ENCODE measurements around the gene MYO10. TPM values are rescaled to one million over a fixed set of nuclear protein-coding genes. Genes with fewer than 3 reads are reported as not detected.
A peak's percentile ranks its signal among the peaks of the same experiment; 100 is the strongest.

The MYO10 gene
- total and polyA plus RNA-seq, 2 of the 8 experiments (the other 6 are each of a cell fraction or from before 2014, with no cell fraction given), result 21.5 to 107 TPM

GRCh38 chr5:16784843-16785791, 151.0 kb downstream of the MYO10 start:
- H4K20me1 ChIP-seq (replicated peaks in 1 of 2; ENCODE audit: control insufficient read depth in 1 of 2, insufficient read depth in 2 of 2, low read length in 2 of 2), result no peaks in the 10 kb centered on the region
- H2BK20ac ChIP-seq (ENCODE audit: low read length), result no peak overlapping the region
- H4K91ac ChIP-seq (replicated peaks; ENCODE audit: insufficient read length, low read length), result no peak overlapping the region
- no peak overlapping the region for H2BK120ac ChIP-seq (replicated peaks; ENCODE audit: low read depth, low read length)
- H3K36me3 ChIP-seq (ENCODE audit: control insufficient read depth in 2 of 4, insufficient read depth in 4 of 4, low read length in 3 of 4), result no peaks in the 10 kb centered on the region; a peak in 1 of 8 replicates
- WGBS, 2 experiments (ENCODE audit: extremely low coverage in 1 of 2, insufficient coverage in 1 of 2, insufficient read length in 1 of 2, insufficient replicate concordance in 2 of 2, low coverage in 1 of 2, low lambda C conversion rate in 2 of 2, missing lambda C conversion rate in 1 of 2), result 82% methylated on average over 26 of the region's 26 CpGs; no CpG with 5 or more reads in 1 of the 2 experiments
- H3K4ac ChIP-seq (replicated peaks; ENCODE audit: insufficient read length, low read depth, low read length), result no peak overlapping the region
- H3K4me3 ChIP-seq (ENCODE audit: extremely low read depth in 1 of 4, insufficient read depth in 2 of 4, low read depth in 3 of 4, low read length in 4 of 4), result no peak overlapping the region
- H3K14ac ChIP-seq (ENCODE audit: insufficient read length), result no peak overlapping the region
- H3K23ac ChIP-seq (ENCODE audit: insufficient read length), result no peak overlapping the region
- no peak overlapping the region for H2BK15ac ChIP-seq (ENCODE audit: low read length)
- no peak overlapping the region for H3K18ac ChIP-seq (ENCODE audit: extremely low read depth, low read length)
- no peak overlapping the region for H2AFZ ChIP-seq (ENCODE audit: low read length)
- H2BK12ac ChIP-seq (ENCODE audit: low read depth, low read length), result no peak overlapping the region
- FAIRE-seq (no peak), DNase-seq (ENCODE audit: low read depth in 1 of 2, low spot score in 2 of 2) (no peak)
- no peak overlapping the region for H4K8ac ChIP-seq (ENCODE audit: extremely low read depth, insufficient read depth, low read length)
- peak overlapping the region; percentile 68; the same call in 1 of the 2 replicates for H2BK5ac ChIP-seq (ENCODE audit: low read depth, low read length)
- H3K4me1 ChIP-seq (replicated peaks in 1 of 4; ENCODE audit: control insufficient read depth in 3 of 4, insufficient read depth in 4 of 4, low read length in 3 of 4), result no peaks in the 10 kb centered on the region
- ChIA-PET CTCF (ENCODE audit: partially characterized antibody) (interaction anchor here (0.7 to 5.9 kb wide), 5 partner anchors 43 to 1409 kb away, joined by 3 to 34 read pairs (median 4); no protein-coding TSS in a partner anchor), POLR2A (ENCODE audit: partially characterized antibody) (no interaction called here)
- H3K9me3 ChIP-seq (ENCODE audit: insufficient read depth in 2 of 2, low read depth in 1 of 2, low read length in 1 of 2), result no peaks in the 10 kb centered on the region
- H2AK5ac ChIP-seq (ENCODE audit: low read depth, low read length), result no peak overlapping the region
- H3K79me1 ChIP-seq (ENCODE audit: low read depth, low read length), result peaks cover 2% of the 10 kb centered on the region; the same call in 1 of the 2 replicates
- H3K9ac ChIP-seq (replicated peaks in 1 of 4; ENCODE audit: extremely low read depth in 1 of 4, low read depth in 3 of 4, low read length in 3 of 4), result no peak overlapping the region
- H3K27ac ChIP-seq (ENCODE audit: low read depth, low read length), result no peak overlapping the region
- H3K23me2 ChIP-seq (ENCODE audit: low read depth, low read length), result no peaks in the 10 kb centered on the region
- TF ChIP-seq TCF12 (IDR thresholded peaks at IDR 0.05; ENCODE audit: low read depth, low read length) (no peak), PHF8 (conservative IDR thresholded peaks at IDR 0.05; ENCODE audit: low read depth, low read length) (no peak)
- no peak overlapping the region for H3K4me2 ChIP-seq (ENCODE audit: insufficient read depth in 1 of 2, low read depth in 2 of 2, low read length in 2 of 2)
- H3K79me2 ChIP-seq (ENCODE audit: control insufficient read depth in 1 of 2, insufficient read depth in 2 of 2, low read length in 2 of 2), result peaks cover 0 to 7% of the 10 kb centered on the region in 2 experiments; a peak in 1 of 4 replicates
- no peak overlapping the region for H3K56ac ChIP-seq (replicated peaks; ENCODE audit: insufficient read length, low read depth, low read length)
- H3K27me3 ChIP-seq (replicated peaks in 1 of 4; ENCODE audit: control insufficient read depth in 3 of 4, extremely low read depth in 1 of 4, insufficient read depth in 3 of 4, low read length in 3 of 4), result no peaks in the 10 kb centered on the region
- no peak overlapping the region for H4K5ac ChIP-seq (ENCODE audit: insufficient read length, low read depth, low read length)
